VCaP (cell line): ENCODE measurements around the gene ATXN7.

Experiments
- H3K27ac ChIP-seq: fragments of 450-650 bp; 2 replicates; pipeline ENCODE4 v1.5.1; 2017
- TF ChIP-seq, protein P1 (sequence below): fragments of 450-650 bp; conservative IDR thresholded peaks from 2 replicates; pipeline ENCODE4 v1.5.1; 2017; ENCODE audit warnings: mild to moderate bottlenecking, moderate library complexity

ATXN7 gene

DNA sequence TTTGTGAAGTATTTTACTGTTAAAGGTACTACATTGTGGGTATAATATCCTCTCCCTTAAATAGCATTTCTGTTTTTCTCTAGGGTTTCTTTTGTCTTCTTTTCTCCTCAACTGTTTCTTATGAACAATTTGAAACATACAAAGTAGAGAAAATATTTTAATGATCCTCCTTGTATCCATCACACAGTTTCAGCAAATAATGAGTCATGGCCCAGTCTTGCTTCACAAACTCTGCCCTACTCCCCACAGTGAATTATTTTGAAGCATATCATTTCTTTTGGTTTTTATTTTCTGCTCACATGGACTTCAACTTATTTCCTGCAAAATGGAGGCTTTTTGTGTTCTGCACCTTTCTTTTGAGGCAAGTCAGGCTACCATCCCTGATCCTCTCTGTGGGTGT, 54.7 kb downstream of the ATXN7 start:
- H3K27ac ChIP-seq, result no peak overlapping the region
- TF ChIP-seq, protein P1, sequence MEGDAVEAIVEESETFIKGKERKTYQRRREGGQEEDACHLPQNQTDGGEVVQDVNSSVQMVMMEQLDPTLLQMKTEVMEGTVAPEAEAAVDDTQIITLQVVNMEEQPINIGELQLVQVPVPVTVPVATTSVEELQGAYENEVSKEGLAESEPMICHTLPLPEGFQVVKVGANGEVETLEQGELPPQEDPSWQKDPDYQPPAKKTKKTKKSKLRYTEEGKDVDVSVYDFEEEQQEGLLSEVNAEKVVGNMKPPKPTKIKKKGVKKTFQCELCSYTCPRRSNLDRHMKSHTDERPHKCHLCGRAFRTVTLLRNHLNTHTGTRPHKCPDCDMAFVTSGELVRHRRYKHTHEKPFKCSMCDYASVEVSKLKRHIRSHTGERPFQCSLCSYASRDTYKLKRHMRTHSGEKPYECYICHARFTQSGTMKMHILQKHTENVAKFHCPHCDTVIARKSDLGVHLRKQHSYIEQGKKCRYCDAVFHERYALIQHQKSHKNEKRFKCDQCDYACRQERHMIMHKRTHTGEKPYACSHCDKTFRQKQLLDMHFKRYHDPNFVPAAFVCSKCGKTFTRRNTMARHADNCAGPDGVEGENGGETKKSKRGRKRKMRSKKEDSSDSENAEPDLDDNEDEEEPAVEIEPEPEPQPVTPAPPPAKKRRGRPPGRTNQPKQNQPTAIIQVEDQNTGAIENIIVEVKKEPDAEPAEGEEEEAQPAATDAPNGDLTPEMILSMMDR, result no peak

DNA sequence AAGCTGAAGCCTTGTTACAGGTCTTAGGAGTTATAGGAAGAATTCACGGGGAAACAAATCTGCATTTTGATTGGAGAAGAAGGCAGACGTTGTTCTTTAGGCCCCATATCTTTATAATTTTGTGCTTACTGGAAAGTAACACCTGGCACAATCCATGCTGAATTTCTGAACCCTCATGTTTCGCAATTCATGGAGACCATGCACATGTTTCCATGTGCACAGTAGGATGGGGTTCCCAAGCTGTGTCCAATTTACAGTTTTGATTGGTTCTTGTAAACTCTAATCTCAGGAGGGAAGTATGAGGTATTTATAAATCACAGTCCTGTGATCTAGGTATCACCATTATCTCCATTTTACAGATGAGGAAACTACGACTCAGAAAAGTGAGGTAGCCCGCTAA, 56.3 kb downstream of the ATXN7 start:
- TF ChIP-seq, protein P1, result no peak
- H3K27ac ChIP-seq, result no peak overlapping the region

DNA sequence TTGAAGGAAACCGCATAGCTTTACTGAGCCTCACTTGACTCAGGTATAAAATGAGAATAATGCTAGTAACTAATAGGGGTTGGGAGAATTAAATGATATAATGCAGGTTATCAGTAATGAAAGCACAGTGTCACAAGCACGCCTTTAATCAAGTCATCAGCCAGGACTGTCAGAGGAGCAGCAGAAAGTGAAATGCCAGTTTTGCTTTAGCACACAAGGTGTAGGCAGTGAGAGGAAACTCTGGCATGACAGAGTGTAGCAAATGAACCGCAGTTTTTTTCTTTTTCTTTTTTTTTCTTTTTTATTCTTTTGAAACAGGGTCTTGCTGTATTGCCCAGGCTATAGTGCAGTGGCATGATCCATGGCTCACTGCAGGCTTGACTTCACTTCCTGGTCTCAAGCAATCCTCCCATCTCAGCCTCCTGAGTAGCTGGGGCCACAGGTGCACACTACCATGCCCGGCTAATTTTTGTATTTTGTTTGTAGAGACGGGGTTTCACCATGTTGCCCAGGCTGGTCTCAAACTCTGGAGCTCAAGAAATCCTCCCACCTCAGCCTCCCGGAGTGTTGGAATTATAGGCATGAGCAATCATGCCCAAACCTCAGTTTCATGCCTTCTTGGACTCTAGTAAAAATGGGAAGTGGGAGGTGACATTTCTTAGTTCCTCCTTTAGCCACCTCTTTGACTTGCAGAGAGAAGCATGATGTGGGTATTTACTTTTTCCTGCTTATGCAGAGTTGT, 58.2 kb downstream of the ATXN7 start:
- TF ChIP-seq, protein P1, result no peak
- H3K27ac ChIP-seq, result no peak overlapping the region

DNA sequence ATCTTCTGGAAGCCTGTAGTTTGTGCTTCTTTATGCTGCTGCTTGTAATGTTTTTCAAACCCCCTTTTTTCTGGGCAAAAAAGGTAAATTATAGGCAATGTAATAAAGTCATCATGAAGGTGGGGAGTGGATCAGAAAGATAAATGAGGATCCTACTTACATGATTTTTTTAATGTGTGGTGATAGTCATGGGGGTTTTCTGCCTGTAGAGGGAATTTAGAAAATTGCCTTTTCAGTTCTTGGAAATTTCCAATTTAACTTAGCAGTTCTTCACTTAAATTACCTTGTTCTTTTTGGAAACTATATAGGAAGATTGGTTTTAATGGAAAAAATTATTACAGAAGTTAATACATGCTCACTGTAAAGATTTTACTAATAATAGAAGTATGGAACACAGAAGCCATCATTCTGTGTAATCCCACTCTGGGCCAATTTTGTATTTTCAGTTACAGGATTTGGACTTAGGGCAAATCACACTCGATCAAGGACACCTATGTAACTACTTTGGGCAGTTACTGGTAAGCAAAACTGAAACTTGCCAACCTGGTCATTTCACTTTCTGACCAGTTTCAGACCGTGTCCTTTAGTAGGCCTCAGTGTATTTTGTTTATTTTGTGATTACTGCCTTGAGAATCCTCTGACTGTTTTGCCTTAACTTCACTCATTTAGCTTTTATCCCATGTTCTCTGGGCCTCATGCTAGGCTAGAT, 59.0 kb downstream of the ATXN7 start:
- no peak overlapping the region for H3K27ac ChIP-seq
- TF ChIP-seq, protein P1, result no peak

DNA sequence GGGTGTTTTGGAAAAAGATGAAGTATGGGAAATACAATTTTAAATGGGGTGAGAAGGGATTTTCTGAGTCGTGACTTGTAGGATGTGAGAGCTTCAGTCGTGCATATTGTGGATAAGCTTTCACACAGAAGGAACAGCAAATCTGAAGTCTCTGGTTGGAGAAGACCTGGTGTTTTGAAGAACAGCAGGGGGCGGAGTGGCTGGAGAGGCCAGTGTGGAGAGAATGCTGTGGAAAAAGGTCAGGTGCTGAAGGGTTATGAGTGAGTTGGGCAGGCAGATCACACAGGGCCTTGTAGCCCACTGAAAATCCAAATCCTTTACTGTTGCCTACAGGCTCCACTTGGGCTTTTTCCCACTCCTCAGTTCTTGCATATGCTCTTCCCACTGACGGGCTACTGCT, 62.6 kb downstream of the ATXN7 start:
- TF ChIP-seq, protein P1, result no peak
- no peak overlapping the region for H3K27ac ChIP-seq

DNA sequence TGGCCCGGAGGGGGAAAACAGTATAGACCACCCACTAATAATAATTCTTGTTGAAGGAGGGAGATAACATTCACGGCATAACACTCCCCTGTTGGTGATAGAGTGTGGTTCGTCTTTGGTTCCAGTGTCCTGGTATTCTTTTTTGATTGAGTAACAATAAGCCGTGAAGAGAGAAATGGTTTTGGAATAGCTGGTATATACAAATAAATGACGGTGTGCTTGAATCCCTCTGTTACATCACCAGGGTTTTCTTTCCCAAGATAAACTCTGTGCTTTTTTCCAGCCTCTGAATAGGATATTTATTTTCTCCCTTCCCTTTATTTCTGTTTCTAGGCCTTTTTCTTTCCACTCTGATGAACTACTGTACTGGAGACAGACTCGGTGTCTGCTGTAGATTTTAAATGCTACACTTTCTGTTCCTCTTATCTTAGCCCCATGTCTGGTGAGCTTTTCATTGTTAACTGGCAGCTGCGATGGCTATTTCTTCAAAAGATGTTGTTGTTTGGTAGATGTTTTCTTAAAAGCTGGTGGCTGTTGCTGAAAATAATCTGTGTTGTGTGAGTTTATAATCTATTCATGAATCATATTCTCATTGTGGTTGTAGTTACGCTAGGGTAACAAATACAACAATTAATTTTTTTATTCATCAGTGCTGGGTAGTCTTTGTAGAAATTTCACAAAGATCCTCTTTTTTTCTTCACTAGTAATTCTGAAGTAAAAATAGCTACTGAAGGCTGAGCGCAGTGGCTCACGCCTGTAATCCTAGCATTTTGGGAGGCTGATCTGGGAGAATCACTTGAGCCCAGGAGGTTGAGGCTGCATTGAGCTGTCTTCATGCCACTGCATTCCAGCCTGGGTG, 64.0 kb downstream of the ATXN7 start:
- no peak overlapping the region for H3K27ac ChIP-seq
- TF ChIP-seq, protein P1, result no peak

DNA sequence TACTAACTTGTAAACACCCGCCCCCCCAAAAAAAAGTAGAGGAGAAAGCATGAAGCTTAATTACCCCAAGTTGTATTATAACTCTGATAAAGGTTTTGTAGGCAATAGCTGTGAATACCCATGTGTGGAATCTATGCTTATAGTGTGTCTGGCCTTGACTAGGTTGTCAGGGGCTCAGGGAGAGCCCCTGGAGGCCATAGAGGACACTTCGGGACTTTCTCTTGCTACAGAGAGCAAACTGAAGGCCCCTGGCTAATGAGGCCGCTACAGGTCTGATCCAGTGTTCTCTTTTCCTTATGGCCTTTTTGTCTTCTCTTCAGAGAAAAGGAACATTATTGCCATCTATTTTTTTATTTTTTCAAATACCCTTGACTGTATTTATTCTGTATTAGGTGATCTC, 67.6 kb downstream of the ATXN7 start:
- peak overlapping the region; percentile 62 for H3K27ac ChIP-seq
- TF ChIP-seq, protein P1, result no peak
